GM12878 (cell line): ENCODE measurements around the gene NUDT6. TPM values are rescaled to one million over a fixed set of nuclear protein-coding genes. Genes with fewer than 3 reads are reported as not detected.
"Not testable (repeated sequence)": the region's sequence is repeated elsewhere in the genome, so short reads cannot be mapped to it uniquely, and the experiment has no call there.

Experiments
- ATAC-seq: fragments of 200-7000 bp; cut with Tn5 transposase; 3 replicates; pipeline ENCODE4 v1.9.1; 2020; ENCODE audit warnings: mild to moderate bottlenecking, moderate library complexity
- BruUV-seq: library from RNA; stranded (reverse); fragments of 400-500 nt; replicated peaks from 2 replicates; lab custom pipeline; 2021; lab: Mats Ljungman, UMichigan
- CTCF ChIA-PET: fragments of 300-600 bp; sonication (Branson Sonifier 250); formaldehyde crosslinking; extraction: SDS; loops from one replicate; lab custom pipeline; 2021; ENCODE audit warnings: inconsistent platforms; lab: Yijun Ruan, JAX
- POLR2A ChIA-PET: fragments of 350-600 bp; formaldehyde crosslinking; extraction: SDS; loops from one replicate; lab custom pipeline; 2021; ENCODE audit warnings: inconsistent platforms; lab: Charles Lee
- RAD21 ChIA-PET: fragments of 300-600 bp; sonication (Branson Sonifier 250); formaldehyde crosslinking; loops from one replicate; lab custom pipeline; 2023; ENCODE audit warnings: antibody characterized with exemption; ENCODE audit not compliant: unreplicated experiment; lab: Charles Lee
- SMC1A ChIA-PET: fragments of 300-600 bp; sonication (Branson Sonifier 250); formaldehyde crosslinking; loops from one replicate; lab custom pipeline; 2023; ENCODE audit not compliant: unreplicated experiment, uncharacterized antibody; lab: Charles Lee
- DNase-seq: peaks from one replicate; pipeline ENCODE4 v3.0.0-alpha.2; 2011; ENCODE audit warnings: low read depth, low spot score
- FAIRE-seq: peaks from 3 replicates; lab custom pipeline; 2011; peaks lifted over from hg19 to GRCh38; lab: Jason Lieb, UNC
- H2AFZ ChIP-seq: 2 replicates; pipeline ENCODE4 v1.6.0; 2011; ENCODE audit warnings: low read depth, low read length, control low read depth; ENCODE audit not compliant: control insufficient read depth
- H3K27ac ChIP-seq: 2 replicates; pipeline ENCODE4 v1.5.1; 2011; ENCODE audit warnings: control low read depth; ENCODE audit not compliant: control insufficient read depth, insufficient read depth
- H3K27me3 ChIP-seq, 2 experiments: replicated peaks in 1 of 2; 2 replicates each; pipeline versions ENCODE4 v1.6.0 to v1.6.1; 2011; ENCODE audit warnings: low read length in 1 of 2; ENCODE audit not compliant: control insufficient read depth in 2 of 2, insufficient read depth in 2 of 2
- H3K36me3 ChIP-seq, 2 experiments: 2 replicates each; pipeline ENCODE4 v1.5.1; 2011; ENCODE audit warnings: low read length in 1 of 2; ENCODE audit not compliant: control insufficient read depth in 2 of 2, insufficient read depth in 2 of 2
- H3K4me1 ChIP-seq: 2 replicates; pipeline ENCODE4 v1.6.1; 2011; ENCODE audit warnings: mild to moderate bottlenecking, low read length, moderate library complexity, mixed read lengths; ENCODE audit not compliant: control insufficient read depth, insufficient read depth
- H3K4me2 ChIP-seq: 2 replicates; pipeline ENCODE4 v1.6.0; 2011; ENCODE audit warnings: control low read depth; ENCODE audit not compliant: control insufficient read depth, insufficient read depth
- H3K4me3 ChIP-seq: fragments of 200-600 bp; sonication (generic); 2 replicates; pipeline ENCODE4 v1.5.1; 2016
- H3K79me2 ChIP-seq: 2 replicates; pipeline ENCODE4 v1.6.0; 2011; ENCODE audit warnings: low read length; ENCODE audit not compliant: control insufficient read depth, insufficient read depth
- H3K9ac ChIP-seq: 2 replicates; pipeline ENCODE4 v1.8.0; 2011; ENCODE audit warnings: low read length, control low read depth, mixed read lengths; ENCODE audit not compliant: control insufficient read depth, insufficient read depth
- H3K9me3 ChIP-seq: replicated peaks from 3 replicates; pipeline ENCODE4 v1.5.1; 2011; ENCODE audit warnings: mild to moderate bottlenecking, low read length; ENCODE audit not compliant: control insufficient read depth, insufficient read depth
- H4K20me1 ChIP-seq: 2 replicates; pipeline ENCODE4 v1.6.0; 2011; ENCODE audit not compliant: control insufficient read depth, insufficient read depth
- CBFB ChIP-seq: IDR thresholded peaks from 2 replicates; pipeline ENCODE4 v1.6.1; 2016; ENCODE audit warnings: antibody characterized with exemption, low read depth
- ETV6 ChIP-seq, 2 experiments: fragments of 450-650 bp in 1 of 2; IDR thresholded peaks in 1 of 2; conservative IDR thresholded peaks in 1 of 2; 2 replicates each; pipeline ENCODE4 v1.6.1; 2014; ENCODE audit warnings: antibody characterized with exemption in 1 of 2, borderline replicate concordance in 1 of 2, low read depth in 1 of 2, mild to moderate bottlenecking in 1 of 2, moderate library complexity in 1 of 2
- FOXM1 ChIP-seq: IDR thresholded peaks from 2 replicates; pipeline ENCODE4 v1.6.1; 2012; ENCODE audit warnings: low read depth, mild to moderate bottlenecking, inconsistent platforms, low read length, moderate library complexity
- JUNB ChIP-seq: IDR thresholded peaks from 2 replicates; pipeline ENCODE4 v1.6.1; 2016; ENCODE audit warnings: antibody characterized with exemption, mild to moderate bottlenecking
- KAT2A ChIP-seq: conservative IDR thresholded peaks from 2 replicates; pipeline ENCODE4 v1.6.1; 2011; ENCODE audit warnings: low read depth, low read length; ENCODE audit not compliant: control insufficient read depth
- LARP7 ChIP-seq: fragments of 450-650 bp; IDR thresholded peaks from 2 replicates; pipeline ENCODE4 v1.6.1; 2017; ENCODE audit warnings: mild to moderate bottlenecking
- MYB ChIP-seq: fragments of 150-350 bp; IDR thresholded peaks from 2 replicates; pipeline ENCODE4 v1.6.1; 2014; ENCODE audit warnings: mild to moderate bottlenecking, low read depth, low read length, borderline replicate concordance
- NR2F1 ChIP-seq: fragments of 450-650 bp; conservative IDR thresholded peaks from 2 replicates; pipeline ENCODE4 v1.6.1; 2017; ENCODE audit warnings: mild to moderate bottlenecking
- SRF ChIP-seq, 2 experiments: IDR thresholded peaks; 2 replicates each; pipeline ENCODE4 v1.6.1; 2011; ENCODE audit warnings: low read depth in 2 of 2, low read length in 2 of 2, mild to moderate bottlenecking in 1 of 2, moderate library complexity in 1 of 2
- STAT1 ChIP-seq: fragments of 450-650 bp; conservative IDR thresholded peaks from 2 replicates; pipeline ENCODE4 v1.6.1; 2014; ENCODE audit warnings: antibody characterized with exemption, mild to moderate bottlenecking
- SUZ12 ChIP-seq: fragments of 200-600 bp; sonication (generic); IDR thresholded peaks from one replicate; pipeline ENCODE4 v1.6.1; 2018; ENCODE audit warnings: antibody characterized with exemption, mild to moderate bottlenecking; ENCODE audit not compliant: unreplicated experiment
- ZNF24 ChIP-seq: fragments of 450-650 bp; IDR thresholded peaks from 2 replicates; pipeline ENCODE4 v1.6.1; 2017; ENCODE audit warnings: antibody characterized with exemption, mild to moderate bottlenecking
- ZNF384 ChIP-seq: IDR thresholded peaks from 2 replicates; pipeline ENCODE4 v1.6.1; 2012; ENCODE audit warnings: low read depth, mild to moderate bottlenecking, low read length, improper control_type of control experiment, borderline replicate concordance
- ZZZ3 ChIP-seq: IDR thresholded peaks from 2 replicates; pipeline ENCODE4 v1.6.1; 2011; ENCODE audit warnings: low read depth; ENCODE audit not compliant: control insufficient read depth, insufficient read length
- WGBS: methylation state at CpG from one replicate; pipeline ENCODE4 v1.1.6; 2016; ENCODE audit warnings: low lambda C conversion rate; ENCODE audit not compliant: insufficient replicate concordance, insufficient coverage; ENCODE audit errors: missing lambda C conversion rate; 5-methylcytosine and 5-hydroxymethylcytosine counted together
- in situ Hi-C: fragments of 300-500 bp; cut with MboI; formaldehyde crosslinking; loops from 9 replicates; pipeline ENCODE4 v1.14.3; 2018; ENCODE audit warnings: mixed read lengths
- intact Hi-C: fragments of 100-400 bp; cut with micrococcal nuclease; formaldehyde crosslinking; loops from one replicate; pipeline ENCODE4 v1.14.2; 2022; ENCODE audit not compliant: unreplicated experiment
- polyA plus RNA-seq, 11 experiments: library from polyadenylated mRNA; depleted of rRNA in 4 of 11; unstranded in 6 of 11; stranded (reverse) in 5 of 11; fragments of >200 nt; fragmentation: Nextera tagmentation in 4 of 11; fragmentation: Illumina TruSeq in 1 of 11; extraction: Ambion mirVana in 4 of 11; extraction: Trizol in 1 of 11; gene quantifications; 1 replicate in 1 of 11; 2 replicates in 10 of 11; pipeline versions ENCODE4 v1.2.1 to v1.2.3, GENCODE V29; 2011 to 2016; ENCODE audit warnings: inconsistent platforms in 2 of 11, missing spikeins in 2 of 11, low read depth in 1 of 11
- total RNA-seq, 4 experiments: library from RNA; depleted of rRNA in 3 of 4; stranded (reverse); fragments of >200 nt in 3 of 4; fragmentation: Illumina TruSeq in 1 of 4; extraction: Trizol in 1 of 4; gene quantifications; 2 replicates each; pipeline versions ENCODE4 v1.2.1 to v1.2.3, GENCODE V29; 2013 to 2021
- TF ChIP-seq, protein P1 (sequence below): IDR thresholded peaks from 2 replicates; pipeline ENCODE4 v1.6.1; 2012; ENCODE audit warnings: low read length, inconsistent platforms

The NUDT6 gene
- total and polyA plus RNA-seq, 10 of the 15 experiments (the other 5 are each of a cell fraction or from before 2014, with no cell fraction given), result 3.9 to 12.4 (median 6.8) TPM

DNA sequence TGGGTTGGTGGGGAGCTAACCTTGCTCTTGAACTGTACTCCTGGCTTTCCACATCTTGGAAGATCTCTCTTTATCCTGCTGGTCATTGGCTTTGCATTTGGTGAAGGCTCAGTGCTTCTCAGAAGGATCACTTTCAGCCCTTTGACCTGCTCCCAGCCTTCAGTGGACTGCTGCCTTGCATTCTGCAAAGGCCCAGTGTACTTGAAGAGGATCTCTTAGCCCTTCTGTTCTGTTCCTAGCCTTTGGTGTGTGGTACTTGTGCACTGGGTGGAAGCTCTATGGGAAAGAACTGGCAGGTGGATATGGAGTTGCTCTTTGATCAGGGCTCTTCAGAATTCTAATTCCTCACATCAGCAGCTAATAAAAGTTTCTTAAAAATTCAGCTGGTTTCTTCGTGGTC, 49.3 kb downstream of the NUDT6 start:
- ChIA-PET CTCF (no interaction called here), SMC1A (no interaction called here), POLR2A (interaction anchor here (0.6 kb wide), 1 partner anchor 54 kb away, joined by 5 read pairs; no protein-coding TSS in a partner anchor), RAD21 (no interaction called here)
- no peak overlapping the region for H2AFZ ChIP-seq
- intact Hi-C loops (no loop called here), in situ Hi-C loops (no loop called here)
- ATAC-seq (no peak), DNase-seq (no peak), FAIRE-seq (no peak)
- no peak for TF ChIP-seq SRF (IDR thresholded peaks at IDR 0.05; ENCODE audit: low read depth in 2 of 2, low read length in 2 of 2)
- no peak for TF ChIP-seq STAT1
- TF ChIP-seq CBFB, result no peak
- no peak for TF ChIP-seq ZNF24
- no peak for TF ChIP-seq FOXM1
- no peak for TF ChIP-seq ETV6 (conservative IDR thresholded peaks at IDR 0.05 in 1 of 2, IDR thresholded peaks at IDR 0.05 in 1 of 2; ENCODE audit: borderline replicate concordance in 1 of 2, low read depth in 1 of 2)
- TF ChIP-seq JUNB, result no peak
- TF ChIP-seq, protein P1, sequence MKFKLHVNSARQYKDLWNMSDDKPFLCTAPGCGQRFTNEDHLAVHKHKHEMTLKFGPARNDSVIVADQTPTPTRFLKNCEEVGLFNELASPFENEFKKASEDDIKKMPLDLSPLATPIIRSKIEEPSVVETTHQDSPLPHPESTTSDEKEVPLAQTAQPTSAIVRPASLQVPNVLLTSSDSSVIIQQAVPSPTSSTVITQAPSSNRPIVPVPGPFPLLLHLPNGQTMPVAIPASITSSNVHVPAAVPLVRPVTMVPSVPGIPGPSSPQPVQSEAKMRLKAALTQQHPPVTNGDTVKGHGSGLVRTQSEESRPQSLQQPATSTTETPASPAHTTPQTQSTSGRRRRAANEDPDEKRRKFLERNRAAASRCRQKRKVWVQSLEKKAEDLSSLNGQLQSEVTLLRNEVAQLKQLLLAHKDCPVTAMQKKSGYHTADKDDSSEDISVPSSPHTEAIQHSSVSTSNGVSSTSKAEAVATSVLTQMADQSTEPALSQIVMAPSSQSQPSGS, result no peak
- TF ChIP-seq SUZ12, result no peak
- no peak for TF ChIP-seq ZZZ3
- no peak for TF ChIP-seq KAT2A
- no peak for TF ChIP-seq ZNF384
- no peak for TF ChIP-seq MYB
- TF ChIP-seq LARP7, result no peak
- no peak for TF ChIP-seq NR2F1
- no peaks in the 10 kb centered on the region for H4K20me1 ChIP-seq
- H3K4me2 ChIP-seq, result no peak overlapping the region
- no peak overlapping the region for H3K27ac ChIP-seq
- H3K79me2 ChIP-seq, result no peaks in the 10 kb centered on the region
- 71% methylated on average over 1 of the region's 1 CpG for WGBS
- H3K4me1 ChIP-seq, result no peaks in the 10 kb centered on the region
- no TSS peak for BruUV-seq
- H3K27me3 ChIP-seq, result no peaks in the 10 kb centered on the region; a peak in 1 of 4 replicates
- no peak overlapping the region for H3K4me3 ChIP-seq
- H3K9me3 ChIP-seq, result no peaks in the 10 kb centered on the region
- H3K9ac ChIP-seq, result no peak overlapping the region
- no peaks in the 10 kb centered on the region for H3K36me3 ChIP-seq

- CTCF ChIA-PET, ATAC-seq, H3K9me3 ChIP-seq, RAD21 ChIA-PET, H3K9ac ChIP-seq, H3K4me2 ChIP-seq, DNase-seq, POLR2A ChIA-PET, H4K20me1 ChIP-seq, in situ Hi-C loops, FAIRE-seq, H2AFZ ChIP-seq, H3K79me2 ChIP-seq, H3K4me1 ChIP-seq, H3K36me3 ChIP-seq, BruUV-seq, SMC1A ChIA-PET, intact Hi-C loops, H3K27ac ChIP-seq, H3K27me3 ChIP-seq, H3K4me3 ChIP-seq: not testable (repeated sequence)
- WGBS, result 100% methylated on average over 3 of the region's 3 CpGs
These were observed 54.2 kb downstream of the NUDT6 start for GRCh38 chr4:122868235-122868634.
